Sigmoid colon (tissue), 3 donors: ENCODE data around the gene PLXNB2.

ENCODE experiments used
- CTCF ChIP-seq, 4 experiments: fragments of 450-650 bp in 3 of 4; fragments of 200-600 bp in 1 of 4; IDR thresholded peaks; one replicate each; pipeline ENCODE4 v1.5.1; 2016 to 2019; ENCODE audit warnings: antibody characterized with exemption in 4 of 4, mild to moderate bottlenecking in 3 of 4, moderate library complexity in 2 of 4
- POLR2A ChIP-seq, 2 donors: fragments of 450-650 bp; IDR thresholded peaks; one replicate each; pipeline ENCODE4 v1.6.1; 2016; ENCODE audit warnings: antibody characterized with exemption in 2 of 2, mild to moderate bottlenecking in 2 of 2, moderate library complexity in 2 of 2

- TF ChIP-seq CTCF (IDR thresholded peaks at IDR 0.05) (peak in 1 of 4 experiments; percentile 4), POLR2A (IDR thresholded peaks at IDR 0.05) (no peak)
Observed at GRCh38 chr22:50274771-50275170, 32.7 kb downstream of the PLXNB2 start.
